ENCODE data around the gene PITX1.
"Not testable (repeated sequence)": the region's sequence is repeated elsewhere in the genome, so short reads cannot be mapped to it uniquely, and the experiment has no call there.

Gene PITX1

GRCh38 chr5:135033901-135034235 lies at the start of gene PITX1:
TSS of gene PITX1 (minus strand) at chr5:135034228. CDS start at chr5:135033881, 347 bp downstream.
- no peak for DNase-seq

- DNase-seq: not testable (repeated sequence)
These were observed 49.3 kb upstream of the PITX1 start for GRCh38 chr5:135083334-135083733.

GRCh38 chr5:135081240-135081639 lies 47.2 kb upstream of the PITX1 start:
- no peak for DNase-seq

- DNase-seq: no peak
These were observed 45.7 kb upstream of the PITX1 start for GRCh38 chr5:135079760-135080159.

- no peak for DNase-seq
These were observed 45.2 kb upstream of the PITX1 start for GRCh38 chr5:135079099-135079681.

- no peak for DNase-seq
These were observed 42.8 kb upstream of the PITX1 start for GRCh38 chr5:135076801-135077200.

GRCh38 chr5:135076051-135076491 lies 42.0 kb upstream of the PITX1 start:
- DNase-seq: no peak

GRCh38 chr5:135075621-135076020 lies 41.6 kb upstream of the PITX1 start:
- no peak for DNase-seq

GRCh38 chr5:135073761-135074345 lies 39.8 kb upstream of the PITX1 start:
- no peak for DNase-seq

GRCh38 chr5:135072387-135073281 lies 38.6 kb upstream of the PITX1 start:
- DNase-seq: no peak

GRCh38 chr5:135071311-135071710 lies 37.3 kb upstream of the PITX1 start:
- DNase-seq: no peak

- no peak for DNase-seq
These were observed 36.0 kb upstream of the PITX1 start for GRCh38 chr5:135069895-135070657.

- no peak for DNase-seq
These were observed 35.2 kb upstream of the PITX1 start for GRCh38 chr5:135069016-135069770.

- DNase-seq: no peak
These were observed 33.6 kb upstream of the PITX1 start for GRCh38 chr5:135067587-135067986.

- DNase-seq: no peak
These were observed 32.8 kb upstream of the PITX1 start for GRCh38 chr5:135066781-135067180.

GRCh38 chr5:135065306-135066265 lies 31.6 kb upstream of the PITX1 start:
- no peak for DNase-seq

- DNase-seq: no peak
These were observed 30.2 kb upstream of the PITX1 start for GRCh38 chr5:135064235-135064570.

- DNase-seq: no peak
These were observed 29.6 kb upstream of the PITX1 start for GRCh38 chr5:135063511-135064234.

GRCh38 chr5:135063056-135063445 lies 29.0 kb upstream of the PITX1 start:
- no peak for DNase-seq

- DNase-seq: no peak
These were observed 28.4 kb upstream of the PITX1 start for GRCh38 chr5:135062216-135063055.

All from OCI-M1 (cell line).